Measurements from ENCODE around the gene PTPRO. TPM values are rescaled to one million over a fixed set of nuclear protein-coding genes. Genes with fewer than 3 reads are reported as not detected.

Gene PTPRO
- total RNA-seq, 2 experiments from 2014 or later: not detected

DNA sequence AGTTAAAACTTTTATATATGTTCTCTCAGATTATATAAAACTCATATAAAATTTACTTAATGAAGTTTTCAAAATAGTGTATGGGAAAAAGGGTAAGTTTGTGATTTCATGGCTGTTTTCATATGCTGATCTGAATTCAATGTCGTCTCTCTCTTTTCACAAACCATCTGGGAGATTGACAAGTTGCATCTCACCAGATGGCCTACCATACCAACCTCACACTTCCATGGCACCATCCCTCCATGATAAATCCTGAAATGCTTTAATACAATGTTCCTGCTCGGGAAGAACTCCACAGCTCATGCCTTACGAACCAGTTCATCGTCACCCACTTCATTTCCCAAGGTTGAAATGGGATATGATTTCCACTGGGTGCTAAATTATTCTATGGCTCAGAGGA is 22.3 kb downstream of the PTPRO start:
- ChIA-PET POLR2A (no interaction called here), CTCF (no interaction called here)

DNA sequence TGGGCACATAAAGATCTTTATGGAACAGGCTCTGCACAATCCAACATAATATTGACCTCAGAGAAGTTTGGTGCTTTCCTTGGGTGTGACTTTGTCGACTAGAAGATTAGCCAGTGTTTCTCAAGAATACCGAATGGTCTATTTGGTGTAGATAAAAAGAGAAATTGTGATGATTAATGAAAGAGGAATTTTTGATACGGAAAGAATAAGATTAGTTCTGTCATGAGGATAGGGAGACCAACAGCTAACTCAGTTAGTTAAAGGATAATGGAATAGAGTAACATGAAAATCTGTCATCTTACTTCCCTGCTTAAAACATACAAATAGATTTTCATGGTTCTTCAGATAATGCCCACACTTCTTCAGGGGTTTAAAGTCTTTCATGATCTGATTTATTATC is 24.2 kb downstream of the PTPRO start:
- POLR2A ChIA-PET: no interaction called here
- CTCF ChIA-PET: no interaction called here

GRCh38 chr12:15350643-15351042 is 28.3 kb downstream of the PTPRO start:
- ChIA-PET CTCF (no interaction called here), POLR2A (no interaction called here)

DNA sequence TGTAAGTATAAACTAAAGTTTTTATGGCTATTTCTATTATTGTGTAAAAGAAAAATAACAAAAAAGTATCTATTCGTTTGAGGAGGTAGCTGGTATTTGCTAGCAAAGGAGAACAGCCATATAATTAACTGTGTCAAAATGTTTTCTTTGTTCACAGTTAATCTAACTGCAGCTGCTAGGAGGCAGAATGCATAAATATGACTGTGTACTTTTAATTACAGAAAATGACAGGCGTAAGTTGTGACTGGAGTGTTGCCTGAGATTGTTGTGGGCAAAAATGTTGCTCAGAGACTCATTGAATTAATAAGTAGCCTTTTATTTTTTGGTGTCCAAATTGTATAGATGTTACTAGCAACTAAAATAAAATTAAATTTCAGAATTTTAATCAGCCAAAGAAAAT is 33.5 kb downstream of the PTPRO start:
- ChIA-PET CTCF (no interaction called here), POLR2A (no interaction called here)

DNA sequence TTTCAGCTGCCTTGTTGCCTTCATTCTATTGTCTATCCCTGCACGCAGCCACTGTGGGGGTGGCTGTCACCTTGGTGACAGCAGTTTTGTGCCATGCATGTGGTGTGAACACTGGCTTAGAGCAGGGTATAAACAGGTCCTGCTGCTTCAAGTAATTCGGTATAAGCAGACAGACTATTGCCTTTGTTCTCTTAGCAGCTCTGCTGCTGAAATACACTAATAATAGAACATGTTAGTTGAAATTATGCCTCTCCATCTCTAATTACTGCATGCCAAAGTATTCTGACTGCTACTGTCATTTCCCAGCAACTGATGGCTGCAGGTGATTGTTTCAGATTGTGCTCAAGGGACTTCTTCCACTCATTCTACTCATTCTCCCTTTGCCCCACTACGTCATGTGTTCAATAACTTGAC is 34.6 kb downstream of the PTPRO start:
- POLR2A ChIA-PET: no interaction called here
- CTCF ChIA-PET: no interaction called here

DNA sequence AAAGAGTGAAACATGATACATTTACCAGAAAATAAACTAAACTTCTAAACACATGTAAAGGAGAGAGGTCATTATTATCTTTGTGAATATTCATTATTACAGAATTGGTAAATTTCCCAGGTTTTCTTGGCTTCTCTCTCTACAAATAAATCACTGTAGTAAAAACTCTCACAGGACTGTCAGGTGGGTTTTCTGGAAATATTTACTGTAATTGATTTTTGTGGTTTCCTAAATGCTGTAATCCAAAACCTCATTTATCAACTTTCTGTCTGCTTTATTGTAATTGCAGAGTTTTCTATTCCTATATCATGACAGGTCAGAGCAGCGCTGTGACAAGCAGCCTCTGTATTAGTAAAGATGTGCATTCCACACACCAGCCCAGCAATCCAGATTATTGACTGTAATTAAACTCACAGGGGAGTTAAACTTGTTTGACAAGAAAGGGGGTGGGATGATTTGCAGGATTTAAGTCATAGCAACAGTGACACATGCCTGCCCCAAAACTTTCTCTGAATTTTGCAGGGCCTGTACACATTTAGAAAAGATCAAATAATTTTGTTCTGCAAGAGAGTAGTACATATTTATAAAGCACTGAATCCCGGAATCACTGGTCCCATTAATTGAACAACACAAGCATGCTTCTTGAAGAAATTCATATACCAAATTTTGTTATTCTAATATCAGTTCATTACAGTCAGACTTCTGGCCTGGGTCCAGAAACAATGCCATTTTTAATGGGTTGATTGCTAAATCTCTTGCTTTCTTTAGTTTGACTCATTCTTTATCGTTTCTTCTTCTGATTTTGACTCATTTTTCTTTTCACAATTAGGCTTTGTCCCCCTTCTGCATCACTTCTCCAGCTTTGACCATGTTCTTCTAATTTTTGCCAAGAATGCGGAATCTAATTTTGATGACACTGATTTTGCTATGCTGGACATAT is 42.2 kb downstream of the PTPRO start:
- CTCF ChIA-PET: no interaction called here

GRCh38 chr12:15368812-15369211 is 46.5 kb downstream of the PTPRO start:
- CTCF ChIA-PET: no interaction called here
- POLR2A ChIA-PET: no interaction called here

More for the DNA sequence above, 42.2 kb downstream of the PTPRO start:
- POLR2A ChIA-PET: no interaction called here

GRCh38 chr12:15372352-15372751 is 50.0 kb downstream of the PTPRO start:
- POLR2A ChIA-PET: no interaction called here

GRCh38 chr12:15387772-15388171 is 65.5 kb downstream of the PTPRO start:
- CTCF ChIA-PET: no interaction called here
- POLR2A ChIA-PET: interaction anchor here (0.6 kb wide), 1 partner anchor 167 kb away, joined by 3 read pairs; the partner anchor contains the start of gene RERG

More at GRCh38 chr12:15372352-15372751, 50.0 kb downstream of the PTPRO start:
- CTCF ChIA-PET: no interaction called here

DNA sequence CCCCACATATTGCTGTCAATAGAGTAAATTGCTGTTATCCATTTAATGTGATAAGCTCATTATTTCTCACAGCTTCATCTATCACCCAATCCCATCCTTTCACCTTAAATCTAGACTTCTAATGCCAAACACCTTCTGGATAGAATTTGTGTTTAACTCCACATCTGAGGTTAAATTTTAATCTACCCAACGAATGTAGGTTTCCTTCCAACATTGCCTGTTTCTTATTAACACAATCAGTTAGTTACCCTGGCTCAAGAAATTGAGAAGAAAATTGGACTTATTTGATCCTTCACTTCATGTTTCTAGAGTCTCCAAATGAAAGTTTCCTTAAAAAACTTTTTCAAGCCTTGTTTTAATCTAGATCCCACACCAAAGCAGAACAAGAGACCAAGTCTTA is 67.3 kb downstream of the PTPRO start:
- POLR2A ChIA-PET: no interaction called here
- CTCF ChIA-PET: no interaction called here

DNA sequence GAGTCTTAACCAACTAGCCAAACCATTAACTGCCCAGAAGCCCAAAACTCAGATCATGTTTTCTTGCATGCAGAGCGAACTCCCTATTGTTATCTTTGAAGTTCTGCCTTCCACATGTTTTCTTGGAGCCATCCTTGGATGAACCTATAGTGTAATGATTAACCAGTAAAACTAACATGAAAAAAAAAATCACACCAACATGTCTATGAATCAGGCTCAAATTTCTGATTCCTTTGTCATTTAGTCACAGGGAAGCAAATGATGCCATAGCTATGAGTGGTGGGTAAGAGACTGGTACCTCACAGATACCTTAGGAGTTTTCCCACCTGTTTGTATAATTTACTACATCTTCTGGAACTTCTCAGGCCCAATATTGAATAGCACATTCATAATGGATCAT is 70.7 kb downstream of the PTPRO start:
- POLR2A ChIA-PET: no interaction called here
- CTCF ChIA-PET: no interaction called here

DNA sequence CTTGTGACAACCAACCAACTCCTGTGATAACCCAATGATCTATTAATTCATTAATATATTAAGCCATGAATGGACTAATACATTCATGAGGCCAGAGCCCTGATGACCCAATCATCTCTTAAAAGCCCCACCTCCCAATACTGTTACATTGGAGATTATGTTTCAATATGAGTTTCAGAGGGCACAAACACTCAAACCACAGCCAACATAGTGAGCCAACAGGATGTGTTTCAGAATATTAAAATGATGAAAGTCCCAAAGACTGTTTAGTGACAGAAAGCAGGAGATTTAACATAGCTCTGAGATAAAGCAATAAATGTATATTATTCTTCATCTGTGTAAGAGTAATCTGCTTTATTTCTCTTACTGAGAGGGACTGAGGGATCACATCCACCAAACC is 71.7 kb downstream of the PTPRO start:
- CTCF ChIA-PET: interaction anchor here (0.7 kb wide), 1 partner anchor 683 kb away, joined by 3 read pairs; no protein-coding TSS in a partner anchor
- POLR2A ChIA-PET: no interaction called here

GRCh38 chr12:15404485-15404884 is 82.2 kb downstream of the PTPRO start:
- POLR2A ChIA-PET: no interaction called here

GRCh38 chr12:15405606-15406005 is 83.3 kb downstream of the PTPRO start:
- ChIA-PET CTCF (no interaction called here), POLR2A (no interaction called here)

More at GRCh38 chr12:15404485-15404884, 82.2 kb downstream of the PTPRO start:
- CTCF ChIA-PET: no interaction called here

GRCh38 chr12:15407025-15407424 is 84.7 kb downstream of the PTPRO start:
- ChIA-PET POLR2A (no interaction called here), CTCF (no interaction called here)

- POLR2A ChIA-PET: no interaction called here
- CTCF ChIA-PET: no interaction called here
Measured at GRCh38 chr12:15411842-15412241, 89.5 kb downstream of the PTPRO start.

GRCh38 chr12:15417691-15418090 is 95.4 kb downstream of the PTPRO start:
- ChIA-PET POLR2A (no interaction called here), CTCF (no interaction called here)

DNA sequence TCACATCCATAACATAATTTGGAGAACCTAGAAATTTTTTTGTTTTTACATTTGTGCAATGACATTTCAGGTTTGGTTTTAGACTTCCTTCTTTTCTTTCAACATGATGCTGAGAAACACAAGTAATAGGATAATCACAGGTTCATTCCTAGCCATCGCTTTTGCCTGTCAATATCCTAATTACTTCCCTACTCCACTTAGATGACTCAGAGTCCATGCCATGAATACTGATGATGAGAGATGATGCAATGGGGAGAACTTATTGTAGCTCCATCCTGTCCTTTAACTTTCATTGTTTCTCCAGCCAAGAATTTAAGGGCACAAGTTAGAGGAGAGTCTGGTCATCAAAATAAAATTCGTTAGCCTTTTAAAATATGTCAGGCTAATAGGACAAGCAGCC is 101.3 kb downstream of the PTPRO start:
- ChIA-PET CTCF (no interaction called here), POLR2A (no interaction called here)

DNA sequence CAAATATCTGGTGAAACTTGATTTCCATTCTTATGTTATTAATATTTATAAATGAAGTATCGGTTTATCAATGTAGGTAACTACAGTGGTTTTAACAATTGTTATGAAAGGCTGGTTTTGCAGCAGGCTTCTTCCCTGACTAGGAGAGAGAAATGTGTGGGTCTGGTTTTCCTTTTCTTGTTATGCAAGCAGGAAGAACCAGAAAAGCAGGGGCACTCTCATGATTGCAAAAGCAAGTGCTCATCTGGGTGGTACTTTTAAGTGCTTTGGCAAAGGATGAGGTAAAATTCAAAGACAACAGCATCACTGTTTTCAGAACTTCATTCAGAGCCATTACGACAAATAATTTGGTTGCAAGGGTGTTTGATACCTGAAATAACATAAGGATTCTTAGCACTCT is 105.6 kb downstream of the PTPRO start:
- ChIA-PET POLR2A (no interaction called here), CTCF (no interaction called here)

DNA sequence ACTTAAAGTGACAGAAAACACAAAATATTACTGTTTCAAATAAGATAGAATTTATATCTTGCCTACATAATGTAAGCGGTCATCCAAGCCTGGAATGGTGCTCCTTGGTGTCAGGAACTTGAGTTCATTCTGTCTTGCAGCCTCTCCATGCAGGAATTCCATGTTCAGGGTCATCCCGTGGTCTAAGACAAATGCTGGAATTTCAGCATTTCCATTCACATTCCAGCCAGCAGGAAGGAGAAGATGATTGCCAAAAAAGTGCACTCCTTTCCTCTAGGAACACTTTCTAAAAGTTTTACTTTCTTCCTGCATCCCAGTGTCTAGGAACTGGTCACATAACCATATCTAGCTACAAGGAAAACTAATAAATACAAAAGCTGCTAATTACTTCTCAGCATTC is 106.3 kb downstream of the PTPRO start:
- ChIA-PET CTCF (no interaction called here), POLR2A (no interaction called here)

GRCh38 chr12:15429262-15429661 is 107.0 kb downstream of the PTPRO start:
- ChIA-PET POLR2A (no interaction called here), CTCF (no interaction called here)

DNA sequence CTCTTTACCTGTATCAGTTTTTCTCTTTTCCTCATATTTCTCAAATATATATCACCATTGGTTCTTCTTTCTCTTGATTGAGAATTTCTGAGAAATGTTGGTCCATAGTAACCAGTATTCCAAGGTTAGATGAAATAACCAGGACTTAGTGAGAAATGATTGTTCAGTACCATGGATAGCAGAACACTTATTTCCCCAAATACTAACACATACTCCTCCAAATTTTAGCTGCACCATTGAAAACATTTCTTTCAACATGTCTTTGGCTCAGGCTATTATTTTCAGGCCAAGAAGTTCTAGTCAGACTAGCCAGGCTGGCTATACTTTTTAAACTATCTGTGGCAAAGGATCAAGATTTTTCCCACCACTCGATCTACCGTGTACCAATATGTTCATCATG is 113.3 kb downstream of the PTPRO start:
- ChIA-PET POLR2A (no interaction called here), CTCF (no interaction called here)

Measured in activated CD8-positive, alpha-beta memory T cell treated with anti-CD3 and anti-CD28 coated beads for 36 hours (primary cell).